Measurements from ENCODE around the gene ERAP2.

DNA sequence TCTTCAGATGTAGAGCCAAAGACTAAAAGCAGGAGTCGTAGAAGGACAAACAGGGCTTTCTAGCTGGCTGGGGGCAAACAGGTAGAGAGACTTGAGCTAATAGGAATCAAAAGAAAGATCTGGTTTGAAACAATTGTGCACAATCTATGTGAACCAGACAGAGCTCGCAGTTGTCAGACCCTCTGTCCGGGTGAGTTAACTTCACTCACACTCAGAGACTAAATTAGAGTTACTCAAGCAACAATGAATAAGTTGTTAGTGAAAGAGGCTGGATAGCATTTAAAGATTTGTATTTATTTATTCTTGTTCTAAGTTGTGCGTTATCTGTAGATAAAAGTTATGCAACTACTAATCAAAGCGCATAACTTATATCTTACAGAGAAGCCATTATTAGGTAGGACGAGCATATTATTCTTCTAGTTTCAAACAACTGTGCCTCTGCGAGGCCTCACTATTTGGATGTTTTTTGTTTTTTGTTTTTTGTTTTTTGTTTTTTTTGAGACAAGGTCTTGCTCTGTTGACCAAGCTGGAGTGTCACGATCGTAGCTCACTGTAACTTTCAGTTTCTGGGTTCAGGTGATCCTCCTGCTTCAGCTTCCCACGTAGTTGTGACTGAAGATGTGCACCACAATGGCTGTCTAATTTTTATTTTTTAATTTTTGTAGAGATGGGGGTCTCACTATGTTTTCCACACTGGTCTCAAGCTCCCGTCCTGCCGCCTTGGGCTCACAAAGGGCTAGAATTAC, 46.4 kb downstream of the ERAP2 start:
- TF ChIP-seq, protein P1, sequence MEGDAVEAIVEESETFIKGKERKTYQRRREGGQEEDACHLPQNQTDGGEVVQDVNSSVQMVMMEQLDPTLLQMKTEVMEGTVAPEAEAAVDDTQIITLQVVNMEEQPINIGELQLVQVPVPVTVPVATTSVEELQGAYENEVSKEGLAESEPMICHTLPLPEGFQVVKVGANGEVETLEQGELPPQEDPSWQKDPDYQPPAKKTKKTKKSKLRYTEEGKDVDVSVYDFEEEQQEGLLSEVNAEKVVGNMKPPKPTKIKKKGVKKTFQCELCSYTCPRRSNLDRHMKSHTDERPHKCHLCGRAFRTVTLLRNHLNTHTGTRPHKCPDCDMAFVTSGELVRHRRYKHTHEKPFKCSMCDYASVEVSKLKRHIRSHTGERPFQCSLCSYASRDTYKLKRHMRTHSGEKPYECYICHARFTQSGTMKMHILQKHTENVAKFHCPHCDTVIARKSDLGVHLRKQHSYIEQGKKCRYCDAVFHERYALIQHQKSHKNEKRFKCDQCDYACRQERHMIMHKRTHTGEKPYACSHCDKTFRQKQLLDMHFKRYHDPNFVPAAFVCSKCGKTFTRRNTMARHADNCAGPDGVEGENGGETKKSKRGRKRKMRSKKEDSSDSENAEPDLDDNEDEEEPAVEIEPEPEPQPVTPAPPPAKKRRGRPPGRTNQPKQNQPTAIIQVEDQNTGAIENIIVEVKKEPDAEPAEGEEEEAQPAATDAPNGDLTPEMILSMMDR (IDR thresholded peaks at IDR 0.05) = no peak
- TF ChIP-seq EP300 (IDR thresholded peaks at IDR 0.05; ENCODE audit: low read depth) = no peak
- TF ChIP-seq POLR2A (IDR thresholded peaks at IDR 0.05) = no peak

All from transverse colon (tissue), 3 donors.